B cell (primary cell): Measurements from ENCODE around the gene ARID3B. TPM values are rescaled to one million over a fixed set of nuclear protein-coding genes. Genes with fewer than 3 reads are reported as not detected.

Experiments
- ATAC-seq: fragments of 200-7000 bp; cut with Tn5 transposase; one replicate; pipeline ENCODE4 v1.10.0; 2021; ENCODE audit warnings: low read depth, mild to moderate bottlenecking, moderate number of reproducible peaks, moderate library complexity
- CTCF ChIA-PET: fragments of 350-600 bp; sonication (Branson Sonifier 250); formaldehyde crosslinking; loops from one replicate; lab custom pipeline; 2021; ENCODE audit warnings: antibody characterized with exemption, inconsistent platforms; lab: Charles Lee
- POLR2A ChIA-PET: fragments of 350-600 bp; sonication (Branson Sonifier 250); formaldehyde crosslinking; loops from one replicate; lab custom pipeline; 2021; ENCODE audit warnings: antibody characterized with exemption; lab: Charles Lee
- DNase-seq: peaks from one replicate; pipeline ENCODE4 v3.0.0; 2013
- H2AFZ ChIP-seq: 2 replicates; pipeline ENCODE4 v1.6.1; 2012; ENCODE audit warnings: mild to moderate bottlenecking, low read depth, low read length; ENCODE audit not compliant: insufficient read depth, poor library complexity, severe bottlenecking
- H3K27ac ChIP-seq, 2 donors: 1 replicate in 1 of 2; 2 replicates in 1 of 2; pipeline ENCODE4 v1.5.1; 2012 to 2013; ENCODE audit warnings: low read length in 2 of 2, mild to moderate bottlenecking in 2 of 2, moderate library complexity in 1 of 2
- H3K27me3 ChIP-seq, 4 experiments: fragments of 200-600 bp in 1 of 4; sonication (generic) in 1 of 4; replicated peaks in 1 of 4; 1 replicate in 2 of 4; 2 replicates in 2 of 4; pipeline versions ENCODE4 v1.6.1 to v1.7.0; 2013 to 2016; ENCODE audit warnings: low read length in 3 of 4, mild to moderate bottlenecking in 2 of 4, mixed read lengths in 1 of 4, moderate library complexity in 1 of 4; ENCODE audit not compliant: insufficient read depth in 4 of 4, control insufficient read depth in 3 of 4; ENCODE audit errors: control extremely low read depth in 1 of 4
- H3K36me3 ChIP-seq, 2 experiments: replicated peaks in 1 of 2; 1 replicate in 1 of 2; 2 replicates in 1 of 2; pipeline versions ENCODE4 v1.6.1 to v1.7.1; 2013; ENCODE audit warnings: low read length in 1 of 2; ENCODE audit not compliant: insufficient read depth in 2 of 2, control insufficient read depth in 1 of 2; ENCODE audit errors: control extremely low read depth in 1 of 2, extremely low read depth in 1 of 2
- H3K4me1 ChIP-seq, 2 donors: fragments of 200-600 bp in 1 of 2; sonication (generic) in 1 of 2; 1 replicate in 1 of 2; 2 replicates in 1 of 2; pipeline versions ENCODE4 v1.5.1 to v1.6.1; 2013 to 2017; ENCODE audit warnings: low read length in 2 of 2; ENCODE audit not compliant: control insufficient read depth in 2 of 2, insufficient read depth in 2 of 2
- H3K4me2 ChIP-seq: replicated peaks from 2 replicates; pipeline ENCODE3; 2012; ENCODE audit warnings: mild to moderate bottlenecking, low read depth, low read length; ENCODE audit not compliant: poor library complexity, severe bottlenecking
- H3K4me3 ChIP-seq, 5 experiments: fragments of 200-600 bp in 1 of 5; sonication (generic) in 1 of 5; 1 replicate in 3 of 5; 2 replicates in 2 of 5; pipeline versions ENCODE4 v1.5.1 to v1.7.0; 2011 to 2016; ENCODE audit warnings: low read length in 4 of 5, mild to moderate bottlenecking in 4 of 5, low read depth in 2 of 5, control low read depth in 1 of 5, moderate library complexity in 1 of 5; ENCODE audit not compliant: insufficient read depth in 1 of 5; ENCODE audit errors: control extremely low read depth in 1 of 5, extremely low read depth in 1 of 5
- H3K79me2 ChIP-seq: fragments of 200-600 bp; sonication (generic); one replicate; pipeline ENCODE4 v1.6.0; 2016; ENCODE audit warnings: low read length; ENCODE audit not compliant: control insufficient read depth, insufficient read depth
- H3K9ac ChIP-seq: fragments of 200-600 bp; sonication (generic); 2 replicates; pipeline ENCODE4 v1.6.1; 2017; ENCODE audit warnings: mild to moderate bottlenecking, low read length, moderate library complexity
- H3K9me3 ChIP-seq, 3 donors: one replicate each; pipeline versions ENCODE4 v1.6.1 to v1.7.1; 2013; ENCODE audit warnings: low read length in 2 of 3; ENCODE audit not compliant: control insufficient read depth in 2 of 3, insufficient read depth in 1 of 3; ENCODE audit errors: control extremely low read depth in 1 of 3
- H4K20me1 ChIP-seq: 2 replicates; pipeline ENCODE4 v1.6.0; 2012; ENCODE audit warnings: mild to moderate bottlenecking, low read length; ENCODE audit not compliant: insufficient read depth, control insufficient read depth, poor library complexity, severe bottlenecking
- H3K27ac Mint-ChIP-seq: one replicate; pipeline ENCODE4 v1.8.0; 2021; ENCODE audit warnings: mixed read lengths
- H3K27me3 Mint-ChIP-seq: one replicate; pipeline ENCODE4 v1.8.0; 2021; ENCODE audit warnings: mixed read lengths
- H3K4me1 Mint-ChIP-seq: one replicate; pipeline ENCODE4 v1.8.0; 2021; ENCODE audit warnings: mixed read lengths
- H3K4me3 Mint-ChIP-seq: one replicate; pipeline ENCODE4 v1.8.0; 2021; ENCODE audit warnings: mixed read lengths
- H3K9me3 Mint-ChIP-seq: one replicate; pipeline ENCODE4 v1.8.0; 2022; ENCODE audit warnings: mixed read lengths; ENCODE audit not compliant: insufficient read depth
- EZH2 ChIP-seq: IDR thresholded peaks from 2 replicates; pipeline ENCODE4 v1.6.1; 2012; ENCODE audit warnings: borderline replicate concordance, low read depth, mild to moderate bottlenecking, moderate library complexity, low read length; ENCODE audit not compliant: insufficient read depth, poor library complexity, severe bottlenecking
- WGBS: methylation state at CpG from one replicate; pipeline ENCODE4 v1.1.5; 2013; ENCODE audit warnings: missing lambda C conversion rate; ENCODE audit not compliant: insufficient coverage; 5-methylcytosine and 5-hydroxymethylcytosine counted together
- intact Hi-C: fragments of 100-400 bp; cut with micrococcal nuclease; formaldehyde crosslinking; loops from one replicate; pipeline ENCODE4 v1.10.0; 2022
- polyA plus RNA-seq: library from polyadenylated mRNA; depleted of rRNA; stranded (reverse); fragments of >200 nt; gene quantifications from 2 replicates; pipeline ENCODE4 v1.2.3, GENCODE V29; 2012
- total RNA-seq, 2 donors: library from RNA; stranded (reverse); fragments of 120-200 nt in 1 of 2; gene quantifications; 1 replicate in 1 of 2; 2 replicates in 1 of 2; pipeline versions ENCODE4 v1.2.3 to v1.2.4, GENCODE V29; 2013 to 2022
- TF ChIP-seq, protein P1 (sequence below): fragments of 200-600 bp; IDR thresholded peaks from one replicate; pipeline ENCODE4 v1.8.0; 2022; ENCODE audit warnings: antibody characterized with exemption, mild to moderate bottlenecking

Gene ARID3B
- total and polyA plus RNA-seq, 2 donors (not counting 1 experiment from before 2014, with no cell fraction given) = 23.0 to 31.0 TPM

GRCh38 chr15:74635228-74635627 is 94.2 kb downstream of the ARID3B start:
- 34% methylated on average over 4 of the region's 5 CpGs for WGBS
- POLR2A ChIA-PET = no interaction called here
- no peak for TF ChIP-seq EZH2
- TF ChIP-seq, protein P1, sequence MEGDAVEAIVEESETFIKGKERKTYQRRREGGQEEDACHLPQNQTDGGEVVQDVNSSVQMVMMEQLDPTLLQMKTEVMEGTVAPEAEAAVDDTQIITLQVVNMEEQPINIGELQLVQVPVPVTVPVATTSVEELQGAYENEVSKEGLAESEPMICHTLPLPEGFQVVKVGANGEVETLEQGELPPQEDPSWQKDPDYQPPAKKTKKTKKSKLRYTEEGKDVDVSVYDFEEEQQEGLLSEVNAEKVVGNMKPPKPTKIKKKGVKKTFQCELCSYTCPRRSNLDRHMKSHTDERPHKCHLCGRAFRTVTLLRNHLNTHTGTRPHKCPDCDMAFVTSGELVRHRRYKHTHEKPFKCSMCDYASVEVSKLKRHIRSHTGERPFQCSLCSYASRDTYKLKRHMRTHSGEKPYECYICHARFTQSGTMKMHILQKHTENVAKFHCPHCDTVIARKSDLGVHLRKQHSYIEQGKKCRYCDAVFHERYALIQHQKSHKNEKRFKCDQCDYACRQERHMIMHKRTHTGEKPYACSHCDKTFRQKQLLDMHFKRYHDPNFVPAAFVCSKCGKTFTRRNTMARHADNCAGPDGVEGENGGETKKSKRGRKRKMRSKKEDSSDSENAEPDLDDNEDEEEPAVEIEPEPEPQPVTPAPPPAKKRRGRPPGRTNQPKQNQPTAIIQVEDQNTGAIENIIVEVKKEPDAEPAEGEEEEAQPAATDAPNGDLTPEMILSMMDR = peak; percentile 88

DNA sequence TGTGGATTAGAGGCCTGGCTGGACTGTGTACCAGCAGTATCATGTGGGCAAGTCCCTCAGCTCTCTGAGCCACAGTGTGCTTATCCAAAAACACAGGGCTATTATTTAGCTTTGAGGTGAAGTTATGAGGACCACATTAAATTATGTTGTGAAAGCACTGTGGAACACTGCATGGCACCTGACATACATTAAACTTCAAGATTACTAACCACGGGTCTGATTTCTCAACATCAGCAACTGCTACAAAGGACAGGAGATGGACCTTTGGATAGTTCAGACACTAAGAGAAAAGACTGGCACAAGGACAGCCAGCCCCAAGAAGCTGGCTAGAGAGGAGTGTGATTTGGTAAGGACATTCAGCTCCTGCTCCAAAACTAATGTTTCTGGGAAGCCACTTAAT is 96.0 kb downstream of the ARID3B start:
- H3K36me3 ChIP-seq = peaks cover 0 to 97% of the 10 kb centered on the region in 2 experiments
- Mint-ChIP-seq H3K4me3 (no peak overlapping the region), H3K4me1 (peaks cover 1% of the 10 kb centered on the region), H3K9me3 (no peaks in the 10 kb centered on the region), H3K27ac (no peak overlapping the region), H3K27me3 (no peaks in the 10 kb centered on the region)
- no peak overlapping the region for H2AFZ ChIP-seq
- no peak overlapping the region for H3K4me3 ChIP-seq
- no peaks in the 10 kb centered on the region for H3K9me3 ChIP-seq
- H3K9ac ChIP-seq = no peak overlapping the region
- 83% methylated on average over 1 of the region's 1 CpG for WGBS
- no peak overlapping the region for H3K27ac ChIP-seq
- peaks cover 0 to 2% of the 10 kb centered on the region in 2 donors for H3K4me1 ChIP-seq
- ChIA-PET CTCF (interaction anchor here (0.6 to 23.4 kb wide), 16 partner anchors 14 to 386 kb away, joined by 3 to 596 read pairs (median 12); partner anchors contain the start of genes CLK3, CSK and CYP11A1), POLR2A (no interaction called here)
- intact Hi-C loops = loop anchor here (10.0 kb wide), 1 partner anchor 568 kb away; the partner anchor contains the start of gene C15orf39
- H4K20me1 ChIP-seq = peaks cover 24% of the 10 kb centered on the region
- H3K4me2 ChIP-seq = no peak overlapping the region
- ATAC-seq (no peak), DNase-seq (no peak)
- no peaks in the 10 kb centered on the region for H3K27me3 ChIP-seq
- no peaks in the 10 kb centered on the region for H3K79me2 ChIP-seq
- no peak for TF ChIP-seq EZH2
- TF ChIP-seq, protein P1 = no peak

More at GRCh38 chr15:74635228-74635627, 94.2 kb downstream of the ARID3B start:
- Histone ChIP-seq H3K27ac (no peak overlapping the region), H3K79me2 (no peaks in the 10 kb centered on the region), H3K4me3 (no peak overlapping the region), H3K36me3 (peaks cover 0 to 97% of the 10 kb centered on the region in 2 experiments), H3K9me3 (no peaks in the 10 kb centered on the region), H3K9ac (no peak overlapping the region), H4K20me1 (peaks cover 42% of the 10 kb centered on the region), H3K4me1 (peaks cover 8 to 20% of the 10 kb centered on the region in 2 donors), H3K27me3 (no peaks in the 10 kb centered on the region), H2AFZ (no peak overlapping the region), H3K4me2 (no peak overlapping the region)
- CTCF ChIA-PET = interaction anchor here (0.5 to 23.4 kb wide), 33 partner anchors 12 to 324 kb away, joined by 3 to 596 read pairs (median 4); partner anchors contain the start of genes ARID3B, CLK3, COX5A and CSK
- intact Hi-C loops = loop anchor here (1.0 to 10.0 kb wide), 5 partner anchors 133 to 570 kb away; partner anchors contain the start of gene C15orf39
- peak; percentile 83 for DNase-seq
- peaks cover 18% of the 10 kb centered on the region for H3K4me1 Mint-ChIP-seq
- peak overlapping the region; percentile 33 for H3K27ac Mint-ChIP-seq
- no peaks in the 10 kb centered on the region for H3K27me3 Mint-ChIP-seq
- H3K9me3 Mint-ChIP-seq = no peaks in the 10 kb centered on the region
- ATAC-seq = peak; percentile 71
- H3K4me3 Mint-ChIP-seq = no peak overlapping the region
